ENCODE measurements around the gene ADARB2. TPM values are rescaled to one million over a fixed set of nuclear protein-coding genes. Genes with fewer than 3 reads are reported as not detected.

Gene ADARB2
- total and polyA plus RNA-seq, 7 donors: 0.05 to 0.39 (median 0.15) TPM; not detected in 2

DNA sequence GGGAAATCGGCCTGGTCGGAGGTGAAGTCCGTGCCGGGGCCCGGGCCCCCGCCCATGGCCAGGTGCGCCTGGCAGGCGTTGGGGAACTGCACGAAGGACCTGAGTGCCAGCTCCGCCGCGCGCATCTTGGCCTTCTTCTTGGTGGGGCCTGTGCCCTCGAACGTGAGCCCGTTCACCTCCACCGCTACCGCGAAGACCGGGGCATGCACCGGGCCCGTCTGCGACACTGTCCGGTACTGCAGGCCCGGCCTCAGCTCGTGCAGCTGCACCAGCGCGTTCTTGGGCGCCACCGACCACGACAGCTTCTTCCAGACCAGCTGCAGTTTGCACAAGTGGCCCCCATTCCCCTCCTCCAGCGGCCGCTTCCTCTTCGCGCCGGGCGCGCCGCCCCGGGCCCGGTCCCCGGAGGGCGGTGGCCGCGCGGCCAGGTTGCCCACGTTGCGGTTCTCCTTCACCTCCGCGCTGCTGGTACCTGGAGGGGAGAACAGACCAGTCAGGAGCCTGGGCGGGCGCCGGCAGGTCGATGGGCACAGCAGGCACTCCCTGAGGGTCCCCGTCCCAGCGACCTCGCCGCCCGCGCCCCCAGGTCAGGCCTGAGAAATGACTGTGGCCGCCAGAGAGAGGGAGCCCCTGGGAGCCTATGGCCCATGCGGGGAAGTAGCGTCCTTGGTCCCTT, 373.7 kb downstream of the ADARB2 start:
- no peak overlapping the region for H3K27ac ChIP-seq
- no peaks in the 10 kb centered on the region for H3K9me3 ChIP-seq
- H3K4me3 ChIP-seq: no peak overlapping the region
- peaks cover 0 to 40% (median 6%) of the 10 kb centered on the region in 3 donors for H3K27me3 ChIP-seq (ENCODE audit: insufficient read depth in 3 of 3, low read length in 2 of 3)
- 76 to 83% (median 78%) methylated on average over 49 to 63 of the region's 63 CpGs for WGBS, 3 donors
- no peaks in the 10 kb centered on the region for H3K36me3 ChIP-seq (ENCODE audit: insufficient read depth in 1 of 2, low read depth in 1 of 2)
- TF ChIP-seq, protein P1, sequence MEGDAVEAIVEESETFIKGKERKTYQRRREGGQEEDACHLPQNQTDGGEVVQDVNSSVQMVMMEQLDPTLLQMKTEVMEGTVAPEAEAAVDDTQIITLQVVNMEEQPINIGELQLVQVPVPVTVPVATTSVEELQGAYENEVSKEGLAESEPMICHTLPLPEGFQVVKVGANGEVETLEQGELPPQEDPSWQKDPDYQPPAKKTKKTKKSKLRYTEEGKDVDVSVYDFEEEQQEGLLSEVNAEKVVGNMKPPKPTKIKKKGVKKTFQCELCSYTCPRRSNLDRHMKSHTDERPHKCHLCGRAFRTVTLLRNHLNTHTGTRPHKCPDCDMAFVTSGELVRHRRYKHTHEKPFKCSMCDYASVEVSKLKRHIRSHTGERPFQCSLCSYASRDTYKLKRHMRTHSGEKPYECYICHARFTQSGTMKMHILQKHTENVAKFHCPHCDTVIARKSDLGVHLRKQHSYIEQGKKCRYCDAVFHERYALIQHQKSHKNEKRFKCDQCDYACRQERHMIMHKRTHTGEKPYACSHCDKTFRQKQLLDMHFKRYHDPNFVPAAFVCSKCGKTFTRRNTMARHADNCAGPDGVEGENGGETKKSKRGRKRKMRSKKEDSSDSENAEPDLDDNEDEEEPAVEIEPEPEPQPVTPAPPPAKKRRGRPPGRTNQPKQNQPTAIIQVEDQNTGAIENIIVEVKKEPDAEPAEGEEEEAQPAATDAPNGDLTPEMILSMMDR (IDR thresholded peaks at IDR 0.05): no peak
- ATAC-seq (no peak), DNase-seq (no peak)
- intact Hi-C loops (cut with DNase I): no loop called here
- H3K4me1 ChIP-seq: no peaks in the 10 kb centered on the region

DNA sequence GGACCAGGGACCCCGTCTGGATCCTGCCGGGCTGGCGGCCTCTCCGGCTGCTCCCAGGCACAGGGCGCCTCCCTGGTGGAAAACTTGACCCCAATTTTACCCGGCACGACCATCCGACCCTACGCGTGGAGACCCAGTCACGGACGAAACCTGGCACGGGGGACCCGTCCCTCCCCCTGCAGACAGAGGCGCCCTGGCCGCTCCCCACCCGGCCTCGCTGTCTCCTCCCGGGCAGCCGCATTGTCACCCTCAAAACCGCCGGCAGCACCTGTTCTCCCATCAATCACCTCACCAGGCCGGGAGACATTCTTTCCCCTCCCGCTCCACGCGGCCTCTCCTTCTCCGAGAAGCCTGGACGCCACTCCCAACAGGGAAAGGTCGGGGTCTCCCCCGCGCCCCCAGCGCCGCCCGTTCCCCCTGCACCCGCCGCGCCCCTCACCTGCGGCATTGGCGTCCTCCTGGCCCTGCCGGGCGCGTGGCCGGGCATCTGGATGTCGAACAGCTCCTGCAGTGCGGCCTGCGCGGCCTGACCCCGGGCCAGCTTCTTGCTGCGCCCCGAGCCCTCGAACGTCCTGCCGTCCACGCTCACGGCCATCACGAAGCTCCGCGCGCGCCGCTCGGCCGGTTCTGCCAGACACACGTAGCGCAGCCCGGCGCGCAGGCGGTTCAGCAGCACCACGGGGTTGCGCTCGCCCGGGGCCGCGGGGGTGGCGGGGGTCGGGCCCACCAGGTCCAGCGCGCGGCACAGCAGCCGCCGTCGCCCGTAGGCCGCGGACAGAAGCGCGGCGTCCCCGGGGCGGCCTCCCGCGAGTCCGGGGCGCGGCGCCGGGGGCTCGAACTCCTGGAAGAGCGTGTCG, 374.5 kb downstream of the ADARB2 start:
- no peak overlapping the region for H3K27ac ChIP-seq
- H3K9me3 ChIP-seq: no peaks in the 10 kb centered on the region
- WGBS, 3 donors: 75 to 84% (median 75%) methylated on average over 93 to 101 of the region's 101 CpGs
- no peak overlapping the region for H3K4me3 ChIP-seq
- no peak for ATAC-seq
- DNase-seq: no peak
- no peaks in the 10 kb centered on the region for H3K4me1 ChIP-seq
- intact Hi-C loops (cut with DNase I): no loop called here
- no peaks in the 10 kb centered on the region for H3K36me3 ChIP-seq (ENCODE audit: insufficient read depth in 1 of 2, low read depth in 1 of 2)
- H3K27me3 ChIP-seq (ENCODE audit: insufficient read depth in 3 of 3, low read length in 2 of 3): peaks cover 0 to 35% (median 4%) of the 10 kb centered on the region in 3 donors
- TF ChIP-seq, protein P1 (IDR thresholded peaks at IDR 0.05): no peak

DNA sequence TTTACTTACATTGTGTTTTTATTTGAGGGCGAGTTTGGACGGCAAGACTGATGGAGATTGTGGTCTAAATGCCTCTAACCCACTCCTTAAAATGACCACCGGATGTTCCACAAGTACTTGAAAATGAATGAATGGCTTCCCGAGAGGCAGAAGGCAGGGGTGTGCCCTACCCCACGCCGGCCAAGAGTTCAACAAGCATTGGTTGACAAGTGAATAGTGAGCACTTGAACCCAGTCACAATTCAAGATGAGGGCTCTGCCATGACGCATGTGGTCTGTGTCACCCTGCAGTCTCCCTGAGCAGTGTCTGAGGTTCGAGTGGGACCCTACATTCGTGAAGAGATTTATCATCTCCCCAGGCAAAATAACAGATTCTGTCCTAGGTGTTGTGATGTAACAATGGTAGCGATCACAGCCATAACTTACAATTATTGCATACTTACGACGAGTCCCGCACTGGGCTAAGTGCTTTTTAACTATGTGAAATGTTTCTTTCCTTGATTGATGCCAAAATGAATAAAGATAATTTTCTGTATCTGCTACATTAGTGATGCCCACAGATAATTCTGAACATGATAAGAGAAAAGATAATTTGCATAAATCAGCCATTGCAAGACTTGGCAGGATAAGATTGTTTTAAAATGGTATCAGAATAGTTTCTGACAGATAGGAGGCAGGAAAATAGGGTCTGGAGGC, 375.8 kb downstream of the ADARB2 start:
- no peak for DNase-seq
- Histone ChIP-seq H3K9me3 (no peaks in the 10 kb centered on the region), H3K27me3 (ENCODE audit: insufficient read depth in 3 of 3, low read length in 2 of 3) (peaks cover 0 to 36% (median 4%) of the 10 kb centered on the region in 3 donors), H3K27ac (no peak overlapping the region), H3K4me3 (no peak overlapping the region), H3K36me3 (ENCODE audit: insufficient read depth in 1 of 2, low read depth in 1 of 2) (no peaks in the 10 kb centered on the region), H3K4me1 (no peaks in the 10 kb centered on the region)
- 86 to 90% (median 89%) methylated on average over 13 of the region's 13 CpGs for WGBS, 3 donors
- TF ChIP-seq, protein P1 (IDR thresholded peaks at IDR 0.05): no peak
- intact Hi-C loops (cut with DNase I): no loop called here
- no peak for ATAC-seq

DNA sequence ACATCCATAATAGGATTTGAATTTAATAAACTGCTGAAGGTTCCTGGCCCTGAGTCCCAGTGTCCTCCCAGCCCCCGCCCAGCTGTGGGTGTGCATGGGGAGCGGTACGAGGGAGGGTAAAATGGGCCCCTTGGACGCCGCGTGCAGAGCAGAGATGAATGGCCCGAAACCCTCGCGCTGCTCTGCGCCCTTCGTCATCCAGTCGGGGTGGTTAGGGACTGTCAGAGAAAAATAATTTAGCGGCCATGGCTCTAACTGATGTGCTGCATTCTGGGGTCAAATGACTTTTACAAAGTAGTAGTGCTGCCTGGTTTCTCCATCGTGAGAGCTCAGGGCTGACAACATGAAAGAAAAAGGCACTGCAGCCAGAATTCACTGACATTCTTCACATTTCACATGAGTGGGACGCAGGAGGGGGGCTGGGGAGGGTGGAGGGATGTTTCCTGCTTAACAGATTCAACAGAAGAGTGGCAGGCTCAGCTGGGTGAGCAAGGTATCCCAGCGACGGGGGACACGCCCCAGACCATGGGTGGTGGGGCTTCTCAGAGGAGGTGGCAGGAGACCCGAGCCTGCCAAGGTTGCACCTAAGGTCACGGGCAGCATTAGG, 376.7 kb downstream of the ADARB2 start:
- WGBS, 3 donors: 16 to 20% (median 18%) methylated on average over 20 of the region's 20 CpGs
- Histone ChIP-seq H3K4me1 (no peaks in the 10 kb centered on the region), H3K9me3 (no peaks in the 10 kb centered on the region), H3K27me3 (ENCODE audit: insufficient read depth in 3 of 3, low read length in 2 of 3) (peaks cover 0 to 36% (median 4%) of the 10 kb centered on the region in 3 donors), H3K4me3 (no peak overlapping the region), H3K36me3 (ENCODE audit: insufficient read depth in 1 of 2, low read depth in 1 of 2) (no peaks in the 10 kb centered on the region), H3K27ac (no peak overlapping the region)
- ATAC-seq (no peak), DNase-seq (no peak)
- TF ChIP-seq, protein P1 (IDR thresholded peaks at IDR 0.05): no peak
- intact Hi-C loops (cut with DNase I): no loop called here
